Small intestine (tissue), 16 donors: Measurements from ENCODE around the gene SPINT2. TPM values are rescaled to one million over a fixed set of nuclear protein-coding genes. Genes with fewer than 3 reads are reported as not detected.
A peak's percentile ranks its signal among the peaks of the same experiment; 100 is the strongest.

Experiments used
- DNase-seq, 2 donors: peaks; one replicate each; pipeline versions ENCODE4 v3.0.0 to v3.0.0-alpha.2; 2013
- FAIRE-seq: peaks from 2 replicates; lab custom pipeline; 2012; peaks lifted over from hg19 to GRCh38; lab: Jason Lieb, UNC
- H3K27ac ChIP-seq, 3 donors: one replicate each; pipeline ENCODE4 v1.5.1; 2013; ENCODE audit warnings: low read length in 2 of 3, mild to moderate bottlenecking in 2 of 3, control low read depth in 1 of 3, inconsistent platforms in 1 of 3, low read depth in 1 of 3, moderate library complexity in 1 of 3
- H3K27me3 ChIP-seq, 3 donors: one replicate each; pipeline ENCODE4 v1.6.1; 2013; ENCODE audit warnings: low read length in 3 of 3, inconsistent platforms in 1 of 3; ENCODE audit not compliant: control insufficient read depth in 3 of 3, insufficient read depth in 3 of 3
- H3K36me3 ChIP-seq, 3 donors: one replicate each; pipeline ENCODE4 v1.6.1; 2013; ENCODE audit warnings: low read length in 3 of 3, inconsistent platforms in 1 of 3, low read depth in 1 of 3, mild to moderate bottlenecking in 1 of 3, moderate library complexity in 1 of 3; ENCODE audit not compliant: control insufficient read depth in 3 of 3, insufficient read depth in 2 of 3
- H3K4me1 ChIP-seq, 3 donors: one replicate each; pipeline ENCODE4 v1.6.1; 2013; ENCODE audit warnings: low read length in 2 of 3, inconsistent platforms in 1 of 3, low read depth in 1 of 3, mild to moderate bottlenecking in 1 of 3, moderate library complexity in 1 of 3; ENCODE audit not compliant: control insufficient read depth in 3 of 3, insufficient read depth in 2 of 3
- H3K4me3 ChIP-seq, 3 donors: one replicate each; pipeline ENCODE4 v1.5.1; 2013; ENCODE audit warnings: low read length in 3 of 3, control low read depth in 1 of 3, inconsistent platforms in 1 of 3, low read depth in 1 of 3, mild to moderate bottlenecking in 1 of 3, moderate library complexity in 1 of 3
- H3K9me3 ChIP-seq, 2 donors: one replicate each; pipeline ENCODE4 v1.6.1; 2013; ENCODE audit warnings: low read depth in 1 of 2, low read length in 1 of 2; ENCODE audit not compliant: control insufficient read depth in 2 of 2, insufficient read depth in 1 of 2
- WGBS, 3 donors: extraction: QIAGEN DNeasy Blood & Tissue Kit; methylation state at CpG; one replicate each; pipeline ENCODE4 v1.1.7; 2013; 5-methylcytosine and 5-hydroxymethylcytosine counted together
- long read RNA-seq, 10 donors: transcript quantifications; one replicate each; lab custom pipeline, GENCODE V29; 2026
- polyA plus RNA-seq, 4 donors: library from polyadenylated mRNA; stranded (reverse) in 3 of 4; unstranded in 1 of 4; fragments of 200-250 nt in 3 of 4; fragments of 120-200 nt in 1 of 4; gene quantifications; one replicate each; pipeline versions ENCODE4 v1.2.1 to v1.2.3, GENCODE V29; 2013
- donor health status: healthy with polysubstance abuse.
- donor health status: control.
- donor health status: control.
- donor health status: Bipolar disorder and iron deficiency.
- donor health status: healthy.

Gene SPINT2, protein sequence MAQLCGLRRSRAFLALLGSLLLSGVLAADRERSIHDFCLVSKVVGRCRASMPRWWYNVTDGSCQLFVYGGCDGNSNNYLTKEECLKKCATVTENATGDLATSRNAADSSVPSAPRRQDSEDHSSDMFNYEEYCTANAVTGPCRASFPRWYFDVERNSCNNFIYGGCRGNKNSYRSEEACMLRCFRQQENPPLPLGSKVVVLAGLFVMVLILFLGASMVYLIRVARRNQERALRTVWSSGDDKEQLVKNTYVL
- 100 to 1,000 TPM; 263 to 450 (median 424) TPM for polyA plus RNA-seq
- long read RNA-seq, donor 1, transcript SPINT2-208 (3 exons, 580 nt): minor isoform, 21 of 1,051 reads
- long read RNA-seq, donor 1, transcript SPINT2-202 (6 exons, 1,367 nt): minor isoform, 7 of 1,051 reads
- long read RNA-seq, donor 1, transcript SPINT2-201 (7 exons, 1,802 nt): major isoform, 411 of 1,051 reads
- long read RNA-seq, donor 1, partial matches to known transcripts: 390 of 1,051 reads
- long read RNA-seq, donor 1, other reads (novel, unspliced or antisense): 216 of 1,051 reads
- long read RNA-seq, donor 2, transcript SPINT2-201 (7 exons, 1,802 nt): major isoform, 111 of 156 reads
- long read RNA-seq, donor 2, partial matches to known transcripts: 29 of 156 reads
- long read RNA-seq, donor 2, other reads (novel, unspliced or antisense): 10 of 156 reads
- long read RNA-seq, donor 3, transcript SPINT2-201 (7 exons, 1,802 nt): major isoform, 112 of 249 reads
- long read RNA-seq, donor 3, transcript SPINT2-208 (3 exons, 580 nt): minor isoform, 13 of 249 reads
- long read RNA-seq, donor 3, partial matches to known transcripts: 110 of 249 reads
- long read RNA-seq, donor 3, other reads (novel, unspliced or antisense): 12 of 249 reads
- long read RNA-seq, donor 4, partial matches to known transcripts: 0 of 4 reads
- long read RNA-seq, donor 4, other reads (novel, unspliced or antisense): 0 of 4 reads
- long read RNA-seq, donor 5, transcript SPINT2-201 (7 exons, 1,802 nt): major isoform, 53 of 108 reads
- long read RNA-seq, donor 5, transcript SPINT2-208 (3 exons, 580 nt): minor isoform, 6 of 108 reads
- long read RNA-seq, donor 5, partial matches to known transcripts: 47 of 108 reads
- long read RNA-seq, donor 5, other reads (novel, unspliced or antisense): 0 of 108 reads
- long read RNA-seq, donor 6, transcript SPINT2-201 (7 exons, 1,802 nt): major isoform, 184 of 258 reads
- long read RNA-seq, donor 6, transcript SPINT2-208 (3 exons, 580 nt): minor isoform, 5 of 258 reads
- long read RNA-seq, donor 6, partial matches to known transcripts: 59 of 258 reads
- long read RNA-seq, donor 6, other reads (novel, unspliced or antisense): 8 of 258 reads
- long read RNA-seq, donor 7, transcript SPINT2-201 (7 exons, 1,802 nt): major isoform, 19 of 225 reads
- long read RNA-seq, donor 7, partial matches to known transcripts: 17 of 225 reads
- long read RNA-seq, donor 7, other reads (novel, unspliced or antisense): 189 of 225 reads
- long read RNA-seq, donor 8, transcript SPINT2-201 (7 exons, 1,802 nt): major isoform, 5 of 5 reads
- long read RNA-seq, donor 8, partial matches to known transcripts: 0 of 5 reads
- long read RNA-seq, donor 8, other reads (novel, unspliced or antisense): 0 of 5 reads
- long read RNA-seq, donor 9, transcript SPINT2-201 (7 exons, 1,802 nt): major isoform, 52 of 87 reads
- long read RNA-seq, donor 9, partial matches to known transcripts: 6 of 87 reads
- long read RNA-seq, donor 9, other reads (novel, unspliced or antisense): 27 of 87 reads
- long read RNA-seq, donor 10, transcript SPINT2-201 (7 exons, 1,802 nt): major isoform, 176 of 262 reads
- long read RNA-seq, donor 10, partial matches to known transcripts: 49 of 262 reads
- long read RNA-seq, donor 10, other reads (novel, unspliced or antisense): 30 of 262 reads

GRCh38 chr19:38264486-38265212, at the start of gene SPINT2:
TSS of gene SPINT2 (plus strand) at chr19:38264573. CDS start at chr19:38264893, 320 bp downstream.
- H3K36me3 ChIP-seq: peaks cover 0 to 7% (median 0%) of the 10 kb centered on the region in 3 donors
- peak within 1 kb of the TSS; percentile 56 to 87 (median 68) for H3K4me3 ChIP-seq
- H3K27me3 ChIP-seq: no peaks in the 10 kb centered on the region
- DNase-seq (no peak), FAIRE-seq (no peak)
- H3K4me1 ChIP-seq: peaks cover 0 to 48% (median 3%) of the 10 kb centered on the region in 3 donors
- peak within 1 kb of the TSS; percentile 90 to 100 (median 94) for H3K27ac ChIP-seq
- no peaks in the 10 kb centered on the region for H3K9me3 ChIP-seq
- 1 to 6% (median 1%) methylated on average over 69 to 78 of the region's 78 CpGs for WGBS, 3 donors

DNA sequence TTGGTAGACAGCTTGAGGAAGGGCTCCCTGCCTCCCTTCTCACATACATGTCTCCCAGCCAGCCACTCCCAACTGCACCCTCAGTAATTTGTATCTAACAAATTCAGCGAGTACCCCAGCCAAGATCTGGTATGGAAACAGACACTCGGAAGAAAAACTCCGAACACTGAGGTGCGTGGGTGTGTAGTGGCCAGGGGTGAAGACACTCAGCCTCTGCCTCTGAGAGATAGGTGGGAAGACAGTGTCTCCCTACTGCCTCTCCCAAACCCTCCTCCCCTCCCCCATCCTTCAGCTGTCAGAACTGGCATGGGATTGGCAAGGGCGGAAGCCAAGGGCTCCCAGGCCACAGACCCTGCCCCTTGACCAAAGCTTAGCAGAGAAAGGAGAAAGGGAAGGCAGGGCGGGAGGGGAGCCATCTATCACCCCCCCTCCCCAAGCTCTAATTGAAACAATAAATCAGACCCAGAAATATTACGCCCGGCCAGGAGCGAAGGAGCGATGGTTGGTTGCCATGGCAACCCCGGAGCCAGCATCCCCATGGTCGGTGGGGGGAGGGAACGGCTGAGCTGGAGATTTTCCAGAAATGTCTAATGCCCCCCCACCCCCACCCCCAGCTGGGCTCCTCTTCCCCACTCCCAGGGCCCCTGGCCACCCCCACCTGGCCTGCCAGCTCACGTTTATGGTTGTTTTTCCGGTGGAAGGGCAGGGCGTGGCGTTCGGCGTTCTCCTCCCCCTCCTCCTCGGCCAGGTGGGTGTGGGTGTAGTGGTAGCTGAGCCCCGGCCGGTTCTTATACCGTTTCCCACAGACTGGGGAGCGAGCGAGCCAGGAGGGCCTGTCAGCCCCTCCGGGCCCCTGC, 47.4 kb upstream of the SPINT2 start:
- WGBS, 3 donors: 32 to 46% (median 37%) methylated on average over 21 to 26 of the region's 26 CpGs
- Histone ChIP-seq H3K27me3 (peaks cover 0 to 25% (median 6%) of the 10 kb centered on the region in 3 donors), H3K36me3 (no peaks in the 10 kb centered on the region), H3K9me3 (no peaks in the 10 kb centered on the region), H3K4me3 (no peak overlapping the region), H3K27ac (no peak overlapping the region), H3K4me1 (peaks cover 0 to 3% (median 0%) of the 10 kb centered on the region in 3 donors)
- DNase-seq (peak; percentile 20 to 58), FAIRE-seq (no peak)

- Histone ChIP-seq H3K27ac (no peak overlapping the region), H3K27me3 (peaks cover 0 to 32% (median 9%) of the 10 kb centered on the region in 3 donors), H3K4me3 (no peak overlapping the region), H3K4me1 (peaks cover 0 to 3% (median 0%) of the 10 kb centered on the region in 3 donors), H3K36me3 (no peaks in the 10 kb centered on the region), H3K9me3 (no peaks in the 10 kb centered on the region)
- WGBS, 3 donors: 87 to 93% (median 92%) methylated on average over 3 of the region's 3 CpGs
- FAIRE-seq: no peak
- DNase-seq: no peak
Measured at GRCh38 chr19:38218204-38218603, 46.2 kb upstream of the SPINT2 start.

DNA sequence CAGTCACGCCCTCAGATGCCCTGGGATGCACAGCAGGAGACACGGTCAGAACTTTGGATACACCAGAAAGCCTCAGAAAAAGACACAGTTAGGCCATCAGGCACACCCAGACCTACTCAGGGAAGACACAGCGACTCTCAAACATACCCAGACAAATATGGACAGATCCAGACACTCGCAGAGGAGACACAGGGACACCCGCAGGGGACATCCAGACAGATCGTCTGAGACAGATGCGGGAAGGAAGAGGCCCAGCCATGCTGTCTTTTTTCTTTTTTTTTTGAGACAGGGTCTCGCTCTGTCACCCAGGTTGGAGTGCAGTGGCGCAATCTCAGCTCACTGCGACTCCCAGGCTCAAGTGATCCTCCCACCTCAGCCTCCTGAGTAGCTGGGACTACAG, 45.2 kb upstream of the SPINT2 start:
- H3K9me3 ChIP-seq: no peaks in the 10 kb centered on the region
- WGBS, 3 donors: 88 to 90% (median 90%) methylated on average over 10 of the region's 10 CpGs
- peaks cover 0 to 30% (median 7%) of the 10 kb centered on the region in 3 donors for H3K27me3 ChIP-seq
- no peak overlapping the region for H3K27ac ChIP-seq
- no peaks in the 10 kb centered on the region for H3K36me3 ChIP-seq
- peaks cover 0 to 3% (median 2%) of the 10 kb centered on the region in 3 donors for H3K4me1 ChIP-seq
- FAIRE-seq: no peak
- DNase-seq: no peak
- no peak overlapping the region for H3K4me3 ChIP-seq

DNA sequence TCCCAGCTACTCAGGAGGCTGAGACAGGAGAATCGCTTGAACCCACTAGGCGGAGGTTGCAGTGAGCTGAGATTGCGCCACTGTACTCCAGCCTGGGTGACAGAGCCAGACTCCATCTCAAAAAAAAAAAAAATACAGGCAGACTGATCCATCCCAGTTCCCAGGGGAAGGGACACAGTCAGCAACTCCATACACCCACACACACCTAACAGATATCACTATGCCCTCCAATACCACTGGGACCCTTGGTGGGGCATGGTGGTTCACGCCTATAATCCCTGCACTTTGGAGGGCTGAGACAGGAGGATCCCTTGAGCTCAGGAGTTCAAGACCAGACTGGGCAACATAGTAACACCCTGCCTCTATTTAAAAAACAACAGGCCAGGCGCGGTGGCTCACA, 43.0 kb upstream of the SPINT2 start:
- FAIRE-seq (no peak), DNase-seq (no peak)
- H3K4me1 ChIP-seq: peaks cover 0 to 6% (median 2%) of the 10 kb centered on the region in 3 donors
- H3K27ac ChIP-seq: no peak overlapping the region
- peaks cover 0 to 32% (median 15%) of the 10 kb centered on the region in 3 donors for H3K27me3 ChIP-seq
- H3K4me3 ChIP-seq: no peak overlapping the region
- 90 to 93% (median 93%) methylated on average over 6 of the region's 6 CpGs for WGBS, 3 donors
- H3K9me3 ChIP-seq: no peaks in the 10 kb centered on the region
- H3K36me3 ChIP-seq: no peaks in the 10 kb centered on the region

DNA sequence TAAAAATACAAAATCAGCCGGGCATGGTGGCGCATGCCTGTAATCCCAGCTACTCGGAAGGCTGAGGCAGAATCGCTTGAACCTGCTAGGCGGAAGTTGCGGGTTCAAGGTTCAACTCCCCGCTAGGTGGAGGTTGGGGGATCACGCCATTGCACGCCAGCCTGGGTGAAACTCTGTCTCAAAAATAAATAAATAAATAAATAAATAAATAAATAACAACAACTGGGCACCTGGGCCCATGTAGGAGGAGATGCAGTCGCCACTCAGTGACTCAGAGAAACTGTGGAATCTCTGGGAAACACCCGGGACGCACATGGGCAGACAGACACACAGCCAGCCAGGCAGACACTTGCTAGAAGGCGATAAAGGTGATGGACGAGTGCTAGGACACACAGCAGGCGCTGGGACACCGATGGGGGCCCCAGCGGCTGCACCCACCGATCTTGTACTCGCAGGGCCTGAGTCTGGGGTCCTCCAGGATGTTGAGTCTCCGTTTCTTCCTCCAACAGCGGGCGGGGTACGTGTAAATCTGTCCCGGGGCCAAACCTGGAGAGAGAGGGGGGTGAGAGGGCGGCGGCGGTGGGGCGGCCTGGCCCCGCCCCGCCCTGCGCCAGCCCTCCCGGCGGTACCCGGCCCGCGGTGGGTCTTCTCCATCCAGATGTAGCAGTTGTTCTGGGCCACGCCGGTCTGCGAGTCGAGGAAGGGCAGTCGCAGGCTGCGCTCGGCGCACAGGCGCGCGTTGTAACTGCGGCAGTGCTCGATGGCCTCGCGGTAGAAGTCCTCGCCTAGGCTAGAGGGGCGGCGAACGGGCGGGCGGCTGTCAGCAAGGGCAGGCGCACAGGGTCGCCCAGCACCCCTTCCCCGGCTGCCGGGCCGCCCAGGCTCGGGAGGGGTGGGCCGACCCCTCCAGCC, 42.2 kb upstream of the SPINT2 start:
- no peak overlapping the region for H3K27ac ChIP-seq
- H3K4me1 ChIP-seq: peaks cover 0 to 6% (median 2%) of the 10 kb centered on the region in 3 donors
- WGBS, 3 donors: 31 to 45% (median 36%) methylated on average over 40 to 64 of the region's 64 CpGs
- peaks cover 0 to 37% (median 20%) of the 10 kb centered on the region in 3 donors for H3K27me3 ChIP-seq
- H3K9me3 ChIP-seq: no peaks in the 10 kb centered on the region
- no peak for DNase-seq
- no peak overlapping the region for H3K4me3 ChIP-seq
- H3K36me3 ChIP-seq: no peaks in the 10 kb centered on the region
- no peak for FAIRE-seq
